Adrenal gland (tissue), 12 donors: ENCODE data around the gene ACE. TPM values are rescaled to one million over a fixed set of nuclear protein-coding genes. Genes with fewer than 3 reads are reported as not detected.
"Not testable (repeated sequence)": the region's sequence is repeated elsewhere in the genome, so short reads cannot be mapped to it uniquely, and the experiment has no call there.

Source experiments
- DNase-seq, 7 donors: peaks; one replicate each; pipeline ENCODE4 v3.0.0-alpha.2; 2019 to 2020
- H3K27ac ChIP-seq, 5 donors: fragments of 200-600 bp; sonication (generic) in 4 of 5; 1 replicate in 3 of 5; 2 replicates in 2 of 5; pipeline versions ENCODE4 v1.5.1 to v1.8.0; 2016 to 2020; ENCODE audit warnings: mild to moderate bottlenecking in 1 of 5
- H3K27me3 ChIP-seq: fragments of 200-600 bp; 2 replicates; pipeline ENCODE4 v1.8.0; 2021
- H3K36me3 ChIP-seq, 2 donors: fragments of 200-600 bp; replicated peaks in 1 of 2; 1 replicate in 1 of 2; 2 replicates in 1 of 2; pipeline versions ENCODE4 v1.5.1 to v1.8.0; 2018 to 2022
- H3K4me1 ChIP-seq, 2 donors: fragments of 200-600 bp; replicated peaks in 1 of 2; 1 replicate in 1 of 2; 2 replicates in 1 of 2; pipeline versions ENCODE4 v1.5.1 to v1.8.0; 2018 to 2021
- H3K4me3 ChIP-seq, 4 donors: fragments of 200-600 bp; sonication (generic) in 3 of 4; one replicate each; pipeline ENCODE4 v1.5.1; 2016 to 2018
- H3K9me3 ChIP-seq, 3 donors: fragments of 200-600 bp; sonication (generic) in 1 of 3; replicated peaks in 1 of 3; 1 replicate in 2 of 3; 2 replicates in 1 of 3; pipeline versions ENCODE4 v1.5.1 to v1.8.0; 2016 to 2021
- CTCF ChIP-seq, 6 experiments: fragments of 450-650 bp in 4 of 6; fragments of 200-600 bp in 2 of 6; sonication (generic) in 1 of 6; IDR thresholded peaks; 1 replicate in 5 of 6; 2 replicates in 1 of 6; pipeline versions ENCODE4 v1.5.1 to v1.8.0; 2016 to 2021; ENCODE audit warnings: antibody characterized with exemption in 6 of 6, mild to moderate bottlenecking in 2 of 6, moderate library complexity in 1 of 6
- POLR2A ChIP-seq, 2 donors: fragments of 450-650 bp; IDR thresholded peaks; one replicate each; pipeline ENCODE4 v1.6.1; 2017; ENCODE audit warnings: antibody characterized with exemption in 2 of 2, mild to moderate bottlenecking in 2 of 2, moderate library complexity in 1 of 2
- WGBS, 4 donors: extraction: QIAGEN DNeasy Blood & Tissue Kit in 2 of 4; methylation state at CpG; one replicate each; pipeline versions ENCODE4 v1.1.5 to v1.1.7; 2013 to 2017; 5-methylcytosine and 5-hydroxymethylcytosine counted together
- intact Hi-C, 2 donors: fragments of 100-400 bp; cut with DNase I; formaldehyde crosslinking; loops; one replicate each; pipeline versions ENCODE4 v1.14.1 to v1.15.0; 2022 to 2023
- polyA plus RNA-seq, 3 donors: library from polyadenylated mRNA; stranded (reverse); fragments of 200-250 nt in 2 of 3; fragments of 350-450 nt in 1 of 3; fragmentation: Illumina TruSeq in 1 of 3; extraction: RNeasy Lipid Tissue Mini Kit (QIAGEN cat#74804) in 1 of 3; gene quantifications; one replicate each; pipeline ENCODE4 v1.2.3, GENCODE V29; 2013 to 2014
- total RNA-seq, 9 donors: library from RNA; depleted of rRNA in 4 of 9; stranded (reverse); fragments of >200 nt in 4 of 9; fragments of 120-200 nt in 1 of 9; fragmentation: NEBNext Ultra II Directional in 1 of 9; extraction: Animal tissue kit (Norgen Biotek cat#: 25700) in 1 of 9; gene quantifications; one replicate each; pipeline versions ENCODE4 v1.1.0 to v1.2.4, GENCODE V29; 2013 to 2023
- donor health status: healthy with polysubstance abuse.
- donor health status: Bipolar disorder and iron deficiency.
- donor health status: DM: yes; HTN: yes; CAD: no.
- donor health status: DM: no; HTN: no; CAD: no.
- donor health status: DM: no; HTN: no; CAD: no.
- donor health status: DM: yes; HTN: yes; CAD: no.

The ACE gene
- total and polyA plus RNA-seq, 12 donors = 0.55 to 49.7 (median 12.2) TPM

- intact Hi-C loops = no loop called here
- 84 to 97% (median 88%) methylated on average over 10 to 11 of the region's 11 CpGs for WGBS, 4 donors
Observed at GRCh38 chr17:63451150-63451549, 25.7 kb upstream of the ACE start.

GRCh38 chr17:63452046-63452961, 24.6 kb upstream of the ACE start:
- Histone ChIP-seq H3K36me3 (no peaks in the 10 kb centered on the region), H3K4me3 (no peak overlapping the region), H3K27ac (peak overlapping the region in 1 of 5 donors; percentile 34), H3K27me3 (no peaks in the 10 kb centered on the region), H3K4me1 (peaks cover 8 to 35% of the 10 kb centered on the region in 2 donors), H3K9me3 (no peaks in the 10 kb centered on the region)
- TF ChIP-seq CTCF (IDR thresholded peaks at IDR 0.05) = no peak
- no peak for TF ChIP-seq POLR2A (IDR thresholded peaks at IDR 0.05)
- intact Hi-C loops = no loop called here
- WGBS, 4 donors = 71 to 82% (median 74%) methylated on average over 8 to 15 of the region's 15 CpGs
- peak in 5 of 7 donors; percentile 17 to 73 (median 66) for DNase-seq

More at GRCh38 chr17:63451150-63451549, 25.7 kb upstream of the ACE start:
- Histone ChIP-seq H3K9me3 (no peaks in the 10 kb centered on the region), H3K27me3 (no peaks in the 10 kb centered on the region), H3K36me3 (no peaks in the 10 kb centered on the region), H3K27ac (no peak overlapping the region), H3K4me3 (no peak overlapping the region), H3K4me1 (peaks cover 13 to 45% of the 10 kb centered on the region in 2 donors)
- peak in 1 of 7 donors; percentile 13 for DNase-seq
- no peak for TF ChIP-seq CTCF (IDR thresholded peaks at IDR 0.05)
- TF ChIP-seq POLR2A (IDR thresholded peaks at IDR 0.05) = no peak

- intact Hi-C loops = no loop called here
- Histone ChIP-seq H3K4me1 (peaks cover 8 to 30% of the 10 kb centered on the region in 2 donors), H3K4me3 (no peak overlapping the region), H3K36me3 (no peaks in the 10 kb centered on the region), H3K9me3 (no peaks in the 10 kb centered on the region), H3K27ac (peak overlapping the region in 1 of 5 donors; percentile 34), H3K27me3 (no peaks in the 10 kb centered on the region)
- WGBS, 4 donors = 55 to 80% (median 59%) methylated on average over 1 to 7 of the region's 7 CpGs
- DNase-seq = peak in 3 of 7 donors; percentile 39 to 45 (median 44)
- TF ChIP-seq CTCF (IDR thresholded peaks at IDR 0.05) (no peak), POLR2A (IDR thresholded peaks at IDR 0.05) (no peak)
Observed at GRCh38 chr17:63452962-63453551, 23.8 kb upstream of the ACE start.

- DNase-seq, H3K9me3 ChIP-seq, H3K27me3 ChIP-seq, H3K36me3 ChIP-seq, H3K27ac ChIP-seq, intact Hi-C loops, H3K4me3 ChIP-seq: not testable (repeated sequence)
- peaks cover 8 to 30% of the 10 kb centered on the region in 2 donors for H3K4me1 ChIP-seq
- 69 to 79% (median 70%) methylated on average over 6 of the region's 6 CpGs for WGBS, 4 donors
Observed at GRCh38 chr17:63454357-63454756, 22.5 kb upstream of the ACE start.
